ENCODE results near the gene SCAF1. TPM values are rescaled to one million over a fixed set of nuclear protein-coding genes. Genes with fewer than 3 reads are reported as not detected.

Gene SCAF1
- total and polyA plus RNA-seq, 2 of the 13 experiments (the other 11 are each of a cell fraction or from before 2014, with no cell fraction given) = 3.3 to 6.1 TPM

- no peak for TF ChIP-seq ELK4 (CRISPR knock-in tag; IDR thresholded peaks at IDR 0.05; ENCODE audit: borderline replicate concordance)
- no peak; the same call in none of the 2 replicates for TF ChIP-seq PAXIP1 (CRISPR knock-in tag; conservative IDR thresholded peaks at IDR 0.05)
- TF ChIP-seq WIZ (CRISPR knock-in tag; IDR thresholded peaks at IDR 0.05) = no peak
- TF ChIP-seq GATAD1 (CRISPR knock-in tag; IDR thresholded peaks at IDR 0.05) = no peak; the same call in 1 of the 2 replicates
- TF ChIP-seq KAT7 (CRISPR knock-in tag; IDR thresholded peaks at IDR 0.05; ENCODE audit: borderline replicate concordance) = peak; percentile 88; the same call in 1 of the 2 replicates
- TF ChIP-seq MTA3 (CRISPR knock-in tag; IDR thresholded peaks at IDR 0.05) = no peak
- peak; percentile 23; the same call in 1 of the 2 replicates for TF ChIP-seq SPEN (CRISPR knock-in tag; IDR thresholded peaks at IDR 0.05; ENCODE audit: low read depth)
- TF ChIP-seq SNAPC5 (CRISPR knock-in tag; IDR thresholded peaks at IDR 0.05; ENCODE audit: borderline replicate concordance) = 0 out of 2 replicates have a peak, but pooled peaks have one; percentile 38
- TF ChIP-seq TBX3 (IDR thresholded peaks at IDR 0.05; ENCODE audit: borderline replicate concordance) = no peak
- TF ChIP-seq ZNF589 (CRISPR knock-in tag; conservative IDR thresholded peaks at IDR 0.05) = no peak
- peak in 1 of 2 experiments; percentile 90; a peak in 2 of 4 replicates for TF ChIP-seq KLF16 (CRISPR knock-in tag; IDR thresholded peaks at IDR 0.05)
- no peak for TF ChIP-seq MAFF (IDR thresholded peaks at IDR 0.05; ENCODE audit: low read depth, low read length)
- no peak for TF ChIP-seq ZNF343 (CRISPR knock-in tag; IDR thresholded peaks at IDR 0.05)
- TF ChIP-seq ETV6 (CRISPR knock-in tag; conservative IDR thresholded peaks at IDR 0.05) = no peak
- TF ChIP-seq RFX1 (IDR thresholded peaks at IDR 0.05) = no peak
- no peak for TF ChIP-seq ZUFSP (CRISPR knock-in tag; IDR thresholded peaks at IDR 0.05; ENCODE audit: borderline replicate concordance)
- no peak for TF ChIP-seq NR2F6 (IDR thresholded peaks at IDR 0.05)
- TF ChIP-seq NR2F6 (CRISPR knock-in tag; IDR thresholded peaks at IDR 0.05) = peak; percentile 20; the same call in 1 of the 2 replicates
- no peak for TF ChIP-seq ZNF562 (CRISPR knock-in tag; IDR thresholded peaks at IDR 0.05; ENCODE audit: borderline replicate concordance)
- TF ChIP-seq ATM (IDR thresholded peaks at IDR 0.05; ENCODE audit: borderline replicate concordance) = no peak
- TF ChIP-seq CSRNP1 (CRISPR knock-in tag; IDR thresholded peaks at IDR 0.05) = peak; percentile 83
- TF ChIP-seq RBFOX2 (IDR thresholded peaks at IDR 0.05; ENCODE audit: low read depth, low read length) = peak; percentile 97
Measured at GRCh38 chr19:49677231-49677900, 35.4 kb downstream of the SCAF1 start, which contains the start of gene PRMT1 (continued).

Measured in HepG2 (cell line).